GM19463 (cell line): ENCODE results near the gene FANCE.
A peak's percentile ranks its signal among the peaks of the same experiment; 100 is the strongest.

Experiments used
- ATAC-seq: cut with Tn5 transposase; IDR thresholded peaks from one replicate; pipeline ENCODE4 v1.9.1; 2021; ENCODE audit warnings: mild to moderate bottlenecking, moderate library complexity; ENCODE audit not compliant: unreplicated experiment

The FANCE gene, protein sequence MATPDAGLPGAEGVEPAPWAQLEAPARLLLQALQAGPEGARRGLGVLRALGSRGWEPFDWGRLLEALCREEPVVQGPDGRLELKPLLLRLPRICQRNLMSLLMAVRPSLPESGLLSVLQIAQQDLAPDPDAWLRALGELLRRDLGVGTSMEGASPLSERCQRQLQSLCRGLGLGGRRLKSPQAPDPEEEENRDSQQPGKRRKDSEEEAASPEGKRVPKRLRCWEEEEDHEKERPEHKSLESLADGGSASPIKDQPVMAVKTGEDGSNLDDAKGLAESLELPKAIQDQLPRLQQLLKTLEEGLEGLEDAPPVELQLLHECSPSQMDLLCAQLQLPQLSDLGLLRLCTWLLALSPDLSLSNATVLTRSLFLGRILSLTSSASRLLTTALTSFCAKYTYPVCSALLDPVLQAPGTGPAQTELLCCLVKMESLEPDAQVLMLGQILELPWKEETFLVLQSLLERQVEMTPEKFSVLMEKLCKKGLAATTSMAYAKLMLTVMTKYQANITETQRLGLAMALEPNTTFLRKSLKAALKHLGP

DNA sequence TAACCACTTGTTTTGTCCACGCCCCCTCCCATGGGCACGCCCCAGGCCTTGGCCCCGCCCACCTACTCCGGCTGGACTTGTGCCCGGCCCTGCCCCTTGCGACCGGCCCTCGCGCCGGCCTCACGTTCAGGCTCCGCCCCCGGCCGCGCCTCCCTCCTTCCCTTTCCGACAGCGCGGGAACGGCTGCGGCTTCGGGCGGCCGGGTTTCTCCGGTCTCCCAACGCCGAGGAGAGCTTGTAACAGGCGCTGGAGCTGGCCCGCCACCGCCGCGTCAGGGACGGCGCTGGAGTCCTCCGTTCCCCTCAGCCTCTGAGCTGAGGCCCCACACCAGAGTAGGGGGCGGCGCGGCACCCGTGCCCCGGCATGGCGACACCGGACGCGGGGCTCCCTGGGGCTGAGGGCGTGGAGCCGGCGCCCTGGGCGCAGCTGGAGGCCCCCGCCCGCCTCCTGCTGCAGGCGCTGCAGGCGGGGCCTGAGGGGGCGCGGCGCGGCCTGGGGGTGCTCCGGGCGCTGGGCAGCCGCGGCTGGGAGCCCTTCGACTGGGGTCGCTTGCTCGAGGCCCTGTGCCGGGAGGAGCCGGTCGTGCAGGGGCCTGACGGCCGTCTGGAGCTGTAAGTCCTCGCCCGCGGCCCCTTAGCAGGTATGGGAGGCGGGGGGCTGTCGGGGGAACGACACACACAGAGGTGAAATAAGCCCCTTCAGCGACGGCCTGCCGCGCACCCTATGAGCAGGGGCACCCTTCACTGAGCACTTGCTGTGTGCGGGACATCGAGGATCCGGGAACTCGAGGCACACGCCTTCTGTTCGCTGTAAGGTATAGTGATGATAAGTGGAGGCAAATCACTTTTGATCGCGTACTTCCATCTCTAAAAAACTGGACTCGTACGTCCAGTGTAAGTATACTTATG is at the start of gene FANCE:
FANCE (plus strand) TSS at position 156 of the 908 bp plus-strand sequence; CDS start at position 364, 208 bp downstream.
- peak; percentile 90 for ATAC-seq

DNA sequence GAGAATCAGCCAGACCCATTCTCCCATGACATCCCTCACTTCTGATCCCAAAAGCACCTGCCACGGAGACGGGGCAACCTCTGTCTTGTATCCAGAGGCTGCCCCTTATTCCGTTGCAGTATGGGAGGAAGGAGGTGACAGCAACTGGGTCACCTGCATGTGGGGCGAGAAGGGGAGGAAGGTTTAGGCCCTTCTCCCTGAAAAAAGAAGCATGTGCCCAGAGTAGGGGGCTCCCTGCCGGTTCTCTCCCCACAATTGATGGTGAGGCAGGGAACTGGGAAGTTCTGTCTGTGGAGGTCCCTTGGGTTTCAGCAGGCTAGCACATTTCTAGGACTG is 49.3 kb upstream of the FANCE start:
- no peak for ATAC-seq

DNA sequence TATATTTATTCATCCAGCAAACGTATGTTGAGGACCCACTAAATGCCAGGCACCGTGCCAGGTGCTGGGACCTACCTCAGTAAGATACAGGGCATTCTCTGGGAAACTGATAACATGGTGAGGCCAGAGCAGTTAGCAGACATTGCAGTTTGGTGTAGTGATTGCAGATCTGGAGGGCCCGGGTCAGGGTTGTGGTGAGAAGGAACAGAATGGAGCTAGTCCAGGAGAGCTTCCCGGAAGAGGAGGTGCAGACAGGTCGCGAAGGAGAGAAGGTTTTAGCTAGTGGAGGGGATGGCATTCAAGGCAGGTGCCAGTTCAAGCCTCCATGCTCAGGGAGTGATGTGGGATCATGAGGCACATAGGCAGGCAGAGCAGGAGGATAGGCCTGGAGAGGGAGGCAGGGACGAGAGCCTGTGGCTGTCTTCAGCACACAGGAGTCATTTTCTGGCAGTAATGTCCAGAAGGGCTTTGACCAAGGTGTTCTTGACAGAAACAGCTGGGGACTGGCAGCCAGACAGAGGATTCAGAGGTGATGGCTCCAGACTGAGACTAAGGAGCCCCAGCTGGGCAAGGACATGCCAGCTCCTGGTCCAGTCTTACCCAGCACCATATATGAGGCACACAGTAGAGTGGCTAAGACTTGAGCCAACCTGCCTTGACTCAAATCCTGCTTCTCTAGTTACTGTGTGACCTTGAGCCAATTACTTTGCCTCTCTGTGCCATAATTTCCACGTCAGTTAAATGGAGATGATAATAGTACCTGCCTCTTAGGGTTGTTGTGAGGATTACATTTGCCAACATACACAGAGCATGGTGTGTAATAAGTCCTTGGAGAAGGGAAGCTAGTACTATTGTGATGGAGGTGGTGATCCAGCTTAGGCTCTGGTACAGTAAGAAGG is 48.3 kb upstream of the FANCE start:
- ATAC-seq = no peak

DNA sequence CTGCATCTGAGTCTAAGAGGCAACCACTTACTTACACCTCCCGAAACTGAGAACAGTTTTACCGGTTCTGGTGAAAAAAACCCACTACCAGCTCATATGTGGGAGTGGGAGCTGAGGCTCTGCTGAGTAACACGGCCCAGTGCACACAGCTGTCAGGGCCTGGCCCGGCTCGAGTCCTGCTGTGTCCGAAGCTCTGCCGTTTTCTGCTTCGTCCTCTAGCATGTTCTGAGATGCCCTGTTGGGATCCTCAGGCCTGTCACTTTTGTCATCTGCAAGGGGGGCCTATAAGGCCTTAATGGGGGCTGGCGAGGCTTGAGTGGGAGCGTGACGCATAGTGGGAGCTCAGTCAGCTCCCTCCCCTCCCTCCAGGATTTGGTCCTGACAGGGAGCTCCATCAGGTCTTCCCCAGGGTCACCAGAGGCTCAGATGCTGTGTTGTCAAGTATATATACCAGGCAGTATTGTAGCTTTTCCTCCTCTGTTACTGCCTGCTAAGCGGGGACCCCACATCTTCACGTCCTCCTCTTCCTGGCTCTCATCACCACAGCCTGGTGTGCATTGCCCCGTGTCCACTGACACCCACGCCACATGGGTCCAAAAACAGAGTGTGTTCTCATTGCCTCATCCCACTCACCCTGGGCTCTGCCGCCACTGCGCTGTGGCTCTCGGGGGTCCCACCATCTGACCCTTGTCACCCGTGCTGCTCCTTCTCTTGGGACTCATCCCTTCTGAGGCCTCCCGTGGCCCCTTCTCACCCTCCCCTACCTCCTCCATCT is 45.2 kb upstream of the FANCE start:
- ATAC-seq = no peak

DNA sequence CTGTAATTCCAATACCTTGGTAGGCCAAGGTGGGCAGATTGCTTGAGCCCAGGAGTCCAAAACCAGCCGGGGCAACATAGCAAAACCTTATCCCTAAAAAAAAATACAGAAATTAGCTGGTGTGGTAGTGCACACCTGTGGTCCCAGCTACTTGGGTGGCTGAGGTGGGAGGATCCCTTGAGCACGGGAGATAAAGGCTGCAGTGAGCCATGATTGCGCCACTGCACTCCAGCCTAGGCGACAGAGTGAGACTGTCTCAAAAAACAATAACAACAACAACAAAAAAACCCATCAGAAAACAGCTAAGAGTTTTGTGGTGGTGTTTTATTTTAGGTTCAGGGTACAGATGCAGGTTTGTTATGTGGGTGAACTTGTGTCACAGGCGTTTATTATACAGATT is 42.9 kb upstream of the FANCE start:
- no peak for ATAC-seq

DNA sequence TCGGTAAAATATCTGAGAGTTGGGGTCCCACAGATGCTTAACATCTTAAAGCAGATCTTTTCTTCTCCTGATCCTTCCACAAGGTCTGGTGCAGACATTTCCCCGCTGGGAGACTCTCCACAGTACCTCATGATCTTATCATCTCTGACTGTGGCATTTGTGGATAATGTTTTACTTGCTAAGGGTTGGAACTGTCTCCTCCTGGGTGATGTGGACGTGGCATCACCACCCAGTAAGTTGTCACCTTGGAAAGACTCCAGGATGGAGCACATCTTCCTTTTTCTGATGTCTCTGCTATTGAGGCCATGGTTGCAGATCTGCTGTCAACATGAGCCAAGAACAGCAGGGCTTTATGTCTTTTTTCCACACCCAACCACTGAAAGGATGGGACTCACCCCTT is 42.0 kb upstream of the FANCE start:
- no peak for ATAC-seq

DNA sequence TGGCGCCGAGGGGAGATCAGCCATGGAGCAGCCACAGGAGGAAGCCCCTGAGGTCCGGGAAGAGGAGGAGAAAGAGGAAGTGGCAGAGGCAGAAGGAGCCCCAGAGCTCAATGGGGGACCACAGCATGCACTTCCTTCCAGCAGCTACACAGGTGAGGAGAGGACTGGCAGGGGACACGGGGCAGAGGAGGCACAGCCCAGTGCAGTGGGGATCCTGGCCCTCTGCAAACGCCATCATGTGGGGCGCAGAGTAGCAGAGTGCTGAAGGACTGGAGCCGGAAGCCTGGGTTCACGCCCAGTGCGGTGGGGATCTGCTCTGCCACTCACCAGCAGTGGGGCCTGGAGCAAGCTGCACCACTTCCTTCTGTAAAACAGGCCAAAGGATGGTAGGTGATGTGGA is 41.1 kb upstream of the FANCE start:
- ATAC-seq = no peak

DNA sequence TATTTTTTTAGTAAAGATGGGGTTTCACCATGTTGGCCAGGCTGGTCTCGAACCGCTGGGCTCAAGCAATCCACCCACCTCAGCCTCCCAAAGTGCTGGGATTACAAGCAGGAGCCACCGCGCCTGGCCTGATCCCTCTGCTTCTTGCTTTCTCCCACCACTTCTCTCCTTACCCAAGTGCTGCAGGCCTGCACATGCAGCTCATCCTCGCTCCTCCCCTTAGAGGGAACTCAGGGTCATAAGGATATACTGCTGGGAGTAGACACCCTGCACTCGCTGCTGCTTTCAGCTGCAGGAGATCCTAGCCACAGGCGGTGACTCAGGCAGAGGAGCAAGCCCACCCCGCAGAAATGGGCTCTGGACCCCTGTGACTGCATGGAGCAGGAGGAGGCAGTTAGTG is 40.0 kb upstream of the FANCE start:
- ATAC-seq = no peak

DNA sequence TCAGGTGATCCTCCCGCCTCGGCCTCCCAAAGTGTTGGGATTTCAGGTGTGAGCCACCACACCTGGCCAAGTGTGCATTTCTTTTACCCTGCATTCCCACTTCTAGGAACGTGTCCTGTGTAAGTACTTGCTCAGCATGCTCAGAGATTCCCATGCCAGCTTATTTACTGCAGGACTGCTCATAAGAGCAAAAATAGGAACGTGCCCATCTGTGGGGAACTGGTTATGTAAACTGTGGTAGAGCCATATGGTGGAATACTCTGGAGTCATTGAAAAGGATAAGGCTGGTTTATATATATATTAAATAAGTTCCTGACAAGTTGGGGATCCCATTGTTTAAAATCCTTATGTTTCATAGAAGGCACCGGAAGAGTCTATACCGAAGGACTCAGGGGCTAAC is 38.2 kb upstream of the FANCE start:
- ATAC-seq = no peak

DNA sequence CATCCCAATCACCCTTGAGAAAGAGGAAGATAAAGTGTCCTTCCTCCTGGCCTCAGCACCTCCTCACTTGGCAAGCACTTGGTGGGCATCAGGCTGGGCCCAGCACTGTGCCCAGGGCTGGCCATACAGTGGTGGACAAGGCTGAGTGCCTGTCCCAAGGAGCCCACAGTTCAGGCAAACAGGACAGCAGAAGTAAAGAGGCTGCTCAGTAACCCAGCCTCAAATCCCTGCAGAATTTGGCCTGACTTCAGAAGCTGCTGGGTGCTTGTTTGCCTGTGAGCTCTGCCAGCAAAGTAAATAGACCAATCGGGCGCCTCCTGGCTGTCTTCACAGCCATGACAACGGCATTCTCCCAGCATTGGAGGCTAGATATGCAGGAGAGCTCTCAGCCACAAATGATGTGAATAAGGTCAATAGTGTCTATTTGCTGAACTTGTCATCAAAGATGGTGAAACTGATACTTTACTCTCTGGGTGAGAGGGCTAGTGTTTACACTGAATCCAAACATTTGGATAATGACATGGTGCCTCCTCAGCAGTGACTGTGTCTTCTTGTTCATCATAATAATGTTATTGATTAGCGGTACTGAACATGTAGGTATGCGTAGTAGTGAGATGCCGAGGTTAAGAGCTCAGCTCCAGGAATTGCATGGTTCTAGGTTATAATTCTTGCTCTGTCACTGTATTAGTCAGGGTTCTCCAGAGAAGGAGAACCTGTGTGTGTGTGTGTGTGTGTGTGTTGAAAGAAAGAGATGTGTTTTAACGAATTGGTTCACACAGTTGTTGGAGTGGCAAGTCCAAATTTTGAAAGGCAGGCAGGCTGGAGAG is 36.9 kb upstream of the FANCE start:
- no peak for ATAC-seq

DNA sequence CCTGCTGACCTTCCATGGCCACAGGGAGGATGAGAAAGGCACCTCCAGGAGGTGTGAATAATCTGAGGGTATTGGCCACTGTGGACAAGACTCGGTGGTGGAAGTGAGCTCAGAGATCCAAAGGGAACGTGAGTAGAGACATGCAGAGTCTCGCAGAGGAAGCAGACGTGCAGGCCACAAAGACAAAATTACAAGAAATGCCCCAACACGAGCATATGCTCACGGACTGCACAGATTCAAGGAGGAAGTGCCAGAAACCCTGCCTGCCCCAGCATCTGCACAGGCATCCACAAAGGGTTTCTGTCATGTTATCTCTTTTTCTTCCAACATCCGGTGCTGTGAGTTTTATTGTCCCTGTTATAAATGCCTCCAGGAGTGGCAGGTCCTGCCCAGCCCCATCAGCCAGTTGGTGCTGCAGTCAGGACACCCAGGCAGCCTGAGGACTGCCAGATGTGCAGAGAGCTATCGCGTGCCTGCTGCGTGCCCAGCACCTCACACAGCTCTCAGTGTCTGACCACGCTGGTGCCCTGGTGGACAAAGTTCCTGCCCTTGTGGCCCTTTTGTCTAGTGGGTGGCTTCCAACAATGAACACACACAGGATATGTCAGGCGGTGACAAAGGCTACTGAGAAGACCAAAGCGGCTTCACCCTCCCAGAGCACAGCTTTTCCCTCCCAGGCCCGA is 34.0 kb upstream of the FANCE start:
- ATAC-seq = no peak

DNA sequence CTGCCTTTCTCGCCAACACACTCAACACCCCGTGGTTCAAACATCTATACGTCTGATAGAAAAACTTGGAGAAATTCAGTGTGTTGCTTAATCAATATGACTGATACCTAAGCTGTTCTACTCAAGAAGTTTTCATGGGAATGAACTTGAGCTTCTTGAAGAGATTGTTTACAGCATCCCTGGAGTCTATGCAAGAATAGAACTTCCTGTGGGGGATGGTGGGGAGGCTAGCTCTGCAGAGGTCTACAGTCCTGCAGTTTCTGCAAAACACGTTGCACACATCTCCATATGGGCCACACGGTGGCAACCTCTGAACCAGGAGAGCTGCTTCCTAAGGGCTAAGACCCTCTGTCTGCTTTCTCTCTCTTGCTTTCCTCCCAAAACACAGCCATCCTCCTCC is 32.7 kb upstream of the FANCE start:
- ATAC-seq = no peak

DNA sequence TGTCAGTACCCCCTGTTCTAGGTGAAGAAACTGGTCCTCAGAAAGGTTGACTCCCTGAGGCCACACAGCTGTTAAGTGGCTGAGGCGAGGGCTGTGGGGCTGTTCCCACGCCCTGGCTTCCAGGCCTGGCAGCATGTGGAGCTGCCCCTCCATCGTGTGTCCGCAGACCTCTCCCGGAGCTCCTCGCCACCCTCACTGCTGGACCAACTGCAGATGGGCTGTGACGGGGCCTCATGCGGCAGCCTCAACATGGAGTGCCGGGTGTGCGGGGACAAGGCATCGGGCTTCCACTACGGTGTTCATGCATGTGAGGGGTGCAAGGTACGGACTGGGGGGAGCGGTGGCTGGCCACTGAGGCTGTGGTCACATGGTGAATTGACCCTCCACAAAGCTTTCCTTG is 32.2 kb upstream of the FANCE start:
- no peak for ATAC-seq

DNA sequence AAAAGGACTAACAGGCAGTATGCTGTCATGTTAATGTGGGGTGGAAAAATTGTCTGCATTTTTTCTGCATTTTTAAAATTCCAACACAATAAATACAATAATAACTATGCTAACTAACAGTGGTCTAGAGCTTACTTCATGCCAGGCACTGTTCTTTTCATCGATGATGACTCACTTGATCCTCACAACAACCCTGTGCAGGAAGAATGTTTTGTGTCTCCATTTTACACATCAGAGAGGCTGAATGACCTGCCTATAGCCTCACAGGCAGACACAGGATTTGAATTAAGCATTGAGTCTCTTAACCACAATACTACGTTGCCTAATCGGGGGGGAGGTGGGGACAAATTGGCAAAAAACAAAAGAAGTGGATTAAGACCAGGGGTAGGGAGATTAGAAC is 26.9 kb upstream of the FANCE start:
- no peak for ATAC-seq

DNA sequence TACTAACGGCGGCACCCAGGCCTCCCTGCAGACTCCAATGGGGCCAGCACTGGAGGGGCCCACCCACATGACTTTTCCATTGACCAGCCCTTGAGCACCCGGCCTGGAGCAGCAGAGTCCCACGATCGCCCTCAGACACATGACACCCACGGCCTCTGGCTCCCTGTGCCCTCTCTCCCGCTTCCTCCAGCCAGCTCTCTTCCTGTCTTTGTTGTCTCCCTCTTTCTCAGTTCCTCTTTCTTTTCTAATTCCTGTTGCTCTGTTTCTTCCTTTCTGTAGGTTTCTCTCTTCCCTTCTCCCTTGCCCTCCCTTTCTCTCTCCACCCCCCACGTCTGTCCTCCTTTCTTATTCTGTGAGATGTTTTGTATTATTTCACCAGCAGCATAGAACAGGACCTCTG is 26.1 kb upstream of the FANCE start:
- no peak for ATAC-seq

DNA sequence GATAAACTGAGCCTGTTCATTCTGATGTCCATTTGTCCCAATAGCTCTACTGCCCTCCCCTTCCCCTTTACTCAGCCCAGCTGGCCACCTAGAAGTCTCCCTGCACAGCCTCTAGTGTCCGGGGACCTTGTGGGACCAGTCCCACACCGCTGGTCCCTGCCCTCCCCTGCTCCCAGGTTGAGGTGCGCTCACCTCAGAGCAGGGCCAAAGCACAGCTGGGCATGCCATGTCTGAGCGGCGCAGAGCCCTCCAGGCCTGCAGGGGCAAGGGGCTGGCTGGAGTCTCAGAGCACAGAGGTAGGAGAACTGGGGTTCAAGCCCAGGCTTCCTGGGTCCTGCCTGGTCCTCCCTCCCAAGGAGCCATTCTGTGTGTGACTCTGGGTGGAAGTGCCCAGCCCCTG is 24.7 kb upstream of the FANCE start:
- ATAC-seq = no peak

DNA sequence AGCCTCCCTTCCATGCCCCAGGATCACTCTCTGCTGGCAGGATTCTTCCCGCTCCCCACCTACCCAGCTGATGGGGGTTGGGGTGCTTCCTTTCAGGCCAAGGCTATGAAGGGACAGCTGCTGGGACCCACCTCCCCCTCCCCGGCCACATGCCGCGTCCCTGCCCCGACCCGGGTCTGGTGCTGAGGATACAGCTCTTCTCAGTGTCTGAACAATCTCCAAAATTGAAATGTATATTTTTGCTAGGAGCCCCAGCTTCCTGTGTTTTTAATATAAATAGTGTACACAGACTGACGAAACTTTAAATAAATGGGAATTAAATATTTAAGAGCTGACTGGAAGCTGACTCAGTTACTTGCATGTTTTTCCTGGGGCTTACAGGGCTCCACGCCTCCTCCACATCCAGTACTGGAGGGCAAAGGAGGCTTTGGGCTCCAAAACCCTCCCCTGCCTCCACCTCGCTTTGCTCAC is 24.3 kb upstream of the FANCE start:
- ATAC-seq = no peak

DNA sequence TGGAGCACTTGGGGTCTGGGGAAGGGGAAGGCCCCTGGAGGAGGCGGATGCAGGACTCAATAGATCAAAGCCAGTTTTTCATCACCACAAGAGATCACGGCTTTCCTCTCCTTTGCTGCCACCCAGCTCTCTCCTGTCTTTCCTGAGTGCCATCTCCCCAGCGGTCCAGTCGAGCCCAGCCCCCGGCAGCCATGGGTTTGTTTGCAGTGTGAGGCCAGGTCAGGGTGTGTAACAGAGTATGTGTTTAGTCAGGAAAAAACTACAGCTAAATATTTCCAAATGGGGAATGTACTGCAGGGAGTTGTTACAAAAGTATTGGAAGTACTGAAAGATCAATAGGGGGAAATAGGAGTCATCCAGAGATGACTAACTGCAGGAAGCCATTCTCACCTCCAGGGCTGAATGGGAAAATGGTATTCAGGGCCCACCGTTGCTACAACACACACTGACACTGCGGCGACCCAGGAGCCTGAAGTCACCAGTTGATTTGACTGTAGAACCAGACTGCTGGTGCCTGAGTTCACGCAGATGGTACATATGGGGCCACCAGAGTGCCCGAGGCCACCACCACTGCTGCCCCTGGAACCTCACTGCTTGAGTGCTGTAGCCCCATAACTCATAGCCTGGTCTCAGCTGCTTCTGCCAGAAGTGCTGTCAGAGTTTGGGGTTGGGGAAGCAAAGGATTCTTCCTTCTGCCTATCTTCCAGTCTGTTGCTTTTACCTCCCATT is 23.6 kb upstream of the FANCE start:
- ATAC-seq = no peak
